Lower leg skin (tissue), 3 donors: ENCODE results near the gene GMCL2.

Source experiments
- POLR2A ChIP-seq, 2 donors: fragments of 450-650 bp; IDR thresholded peaks; one replicate each; pipeline ENCODE4 v1.6.1; 2016 to 2017; ENCODE audit warnings: antibody characterized with exemption in 2 of 2, mild to moderate bottlenecking in 1 of 2, moderate library complexity in 1 of 2
- TF ChIP-seq, protein P1 (sequence below), 3 donors: fragments of 450-650 bp; IDR thresholded peaks; one replicate each; pipeline ENCODE4 v1.5.1; 2016; ENCODE audit warnings: antibody characterized with exemption in 3 of 3, mild to moderate bottlenecking in 3 of 3, moderate library complexity in 2 of 3

DNA sequence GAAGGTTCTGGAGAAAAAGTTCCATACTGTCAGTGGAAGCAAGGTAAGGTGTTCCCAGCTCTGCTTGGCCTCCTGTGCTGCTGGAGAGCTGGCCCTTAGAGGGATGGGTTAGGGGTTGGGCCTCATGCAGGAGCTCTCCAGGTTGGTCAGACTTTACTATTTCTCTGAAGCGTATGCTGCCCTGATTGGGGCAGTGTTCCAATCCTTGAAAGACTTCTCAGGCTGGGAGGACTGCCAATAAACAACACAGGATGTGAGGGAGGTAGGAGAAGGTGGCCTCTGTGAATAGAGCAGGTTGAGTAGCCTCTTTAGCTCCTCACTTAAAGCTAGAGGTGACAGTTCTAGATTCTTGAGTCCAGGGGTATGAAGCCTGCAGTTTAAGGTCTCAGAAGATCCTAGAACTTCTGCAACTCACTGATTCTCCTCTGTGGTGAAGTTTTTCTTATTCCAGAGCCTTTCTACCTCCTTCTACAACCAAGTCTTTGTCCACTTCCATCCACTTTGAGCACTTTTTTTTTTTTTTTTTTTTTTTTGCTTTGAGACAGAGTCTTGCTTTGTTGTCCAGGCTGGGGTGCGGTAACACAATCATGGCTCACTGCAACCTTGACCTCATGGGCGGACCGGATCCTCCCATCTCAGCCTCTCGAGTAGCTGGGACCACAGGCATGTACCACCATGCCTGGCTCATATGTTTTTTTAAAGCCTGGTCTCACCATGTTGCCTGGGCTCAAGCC lies 20.2 kb upstream of the GMCL2 start:
- TF ChIP-seq, protein P1, sequence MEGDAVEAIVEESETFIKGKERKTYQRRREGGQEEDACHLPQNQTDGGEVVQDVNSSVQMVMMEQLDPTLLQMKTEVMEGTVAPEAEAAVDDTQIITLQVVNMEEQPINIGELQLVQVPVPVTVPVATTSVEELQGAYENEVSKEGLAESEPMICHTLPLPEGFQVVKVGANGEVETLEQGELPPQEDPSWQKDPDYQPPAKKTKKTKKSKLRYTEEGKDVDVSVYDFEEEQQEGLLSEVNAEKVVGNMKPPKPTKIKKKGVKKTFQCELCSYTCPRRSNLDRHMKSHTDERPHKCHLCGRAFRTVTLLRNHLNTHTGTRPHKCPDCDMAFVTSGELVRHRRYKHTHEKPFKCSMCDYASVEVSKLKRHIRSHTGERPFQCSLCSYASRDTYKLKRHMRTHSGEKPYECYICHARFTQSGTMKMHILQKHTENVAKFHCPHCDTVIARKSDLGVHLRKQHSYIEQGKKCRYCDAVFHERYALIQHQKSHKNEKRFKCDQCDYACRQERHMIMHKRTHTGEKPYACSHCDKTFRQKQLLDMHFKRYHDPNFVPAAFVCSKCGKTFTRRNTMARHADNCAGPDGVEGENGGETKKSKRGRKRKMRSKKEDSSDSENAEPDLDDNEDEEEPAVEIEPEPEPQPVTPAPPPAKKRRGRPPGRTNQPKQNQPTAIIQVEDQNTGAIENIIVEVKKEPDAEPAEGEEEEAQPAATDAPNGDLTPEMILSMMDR (IDR thresholded peaks at IDR 0.05): no peak
- TF ChIP-seq POLR2A (IDR thresholded peaks at IDR 0.05): no peak
